Duodenal mucosa (tissue), 2 donors: ENCODE measurements around the gene NEURL1B.

ENCODE experiments used
- H3K27ac ChIP-seq: one replicate; pipeline ENCODE4 v1.7.0; 2013; ENCODE audit warnings: low read depth, low read length
- H3K27me3 ChIP-seq, 2 donors: one replicate each; pipeline ENCODE4 v1.7.0; 2013; ENCODE audit warnings: low read length in 2 of 2, control low read depth in 1 of 2; ENCODE audit not compliant: insufficient read depth in 2 of 2, control insufficient read depth in 1 of 2
- H3K36me3 ChIP-seq, 2 donors: one replicate each; pipeline ENCODE4 v1.7.0; 2013; ENCODE audit warnings: low read length in 2 of 2, control low read depth in 1 of 2; ENCODE audit not compliant: insufficient read depth in 2 of 2, control insufficient read depth in 1 of 2
- H3K4me1 ChIP-seq, 2 donors: one replicate each; pipeline ENCODE4 v1.7.0; 2013; ENCODE audit warnings: low read length in 2 of 2, control low read depth in 1 of 2; ENCODE audit not compliant: insufficient read depth in 2 of 2, control insufficient read depth in 1 of 2
- H3K4me3 ChIP-seq, 2 donors: one replicate each; pipeline ENCODE4 v1.7.0; 2013; ENCODE audit warnings: low read length in 2 of 2, low read depth in 1 of 2
- H3K9ac ChIP-seq, 2 donors: one replicate each; pipeline ENCODE4 v1.7.0; 2013; ENCODE audit warnings: low read length in 2 of 2, low read depth in 1 of 2
- H3K9me3 ChIP-seq, 2 donors: one replicate each; pipeline ENCODE4 v1.7.0; 2013; ENCODE audit warnings: low read length in 2 of 2, control low read depth in 1 of 2; ENCODE audit not compliant: control insufficient read depth in 1 of 2

The NEURL1B gene

GRCh38 chr5:172610643-172611042, 30.4 kb upstream of the NEURL1B start:
- no peaks in the 10 kb centered on the region for H3K4me1 ChIP-seq
- H3K27me3 ChIP-seq, result peaks cover 0 to 4% of the 10 kb centered on the region in 2 donors
- no peaks in the 10 kb centered on the region for H3K36me3 ChIP-seq
- H3K9me3 ChIP-seq, result no peaks in the 10 kb centered on the region
- no peak overlapping the region for H3K27ac ChIP-seq
- H3K4me3 ChIP-seq, result no peak overlapping the region
- no peak overlapping the region for H3K9ac ChIP-seq

GRCh38 chr5:172611913-172612312, 29.1 kb upstream of the NEURL1B start:
- H3K4me3 ChIP-seq, result no peak overlapping the region
- no peaks in the 10 kb centered on the region for H3K36me3 ChIP-seq
- no peak overlapping the region for H3K27ac ChIP-seq
- H3K9me3 ChIP-seq, result no peaks in the 10 kb centered on the region
- H3K9ac ChIP-seq, result no peak overlapping the region
- no peaks in the 10 kb centered on the region for H3K4me1 ChIP-seq
- H3K27me3 ChIP-seq, result peaks cover 0 to 4% of the 10 kb centered on the region in 2 donors

GRCh38 chr5:172612771-172613170, 28.3 kb upstream of the NEURL1B start:
- H3K27ac ChIP-seq, result no peak overlapping the region
- H3K9me3 ChIP-seq, result no peaks in the 10 kb centered on the region
- no peak overlapping the region for H3K4me3 ChIP-seq
- no peak overlapping the region for H3K9ac ChIP-seq
- no peaks in the 10 kb centered on the region for H3K4me1 ChIP-seq
- peaks cover 0 to 4% of the 10 kb centered on the region in 2 donors for H3K27me3 ChIP-seq
- H3K36me3 ChIP-seq, result no peaks in the 10 kb centered on the region

- no peak overlapping the region for H3K27ac ChIP-seq
- no peaks in the 10 kb centered on the region for H3K36me3 ChIP-seq
- no peaks in the 10 kb centered on the region for H3K9me3 ChIP-seq
- H3K27me3 ChIP-seq, result no peaks in the 10 kb centered on the region
- no peaks in the 10 kb centered on the region for H3K4me1 ChIP-seq
- H3K9ac ChIP-seq, result no peak overlapping the region
- H3K4me3 ChIP-seq, result no peak overlapping the region
These were observed 24.9 kb upstream of the NEURL1B start for GRCh38 chr5:172616136-172616535.

- Histone ChIP-seq H3K36me3 (no peaks in the 10 kb centered on the region), H3K27ac (no peak overlapping the region), H3K4me3 (no peak overlapping the region), H3K9ac (no peak overlapping the region), H3K27me3 (no peaks in the 10 kb centered on the region), H3K9me3 (no peaks in the 10 kb centered on the region), H3K4me1 (no peaks in the 10 kb centered on the region)
These were observed 24.3 kb upstream of the NEURL1B start for GRCh38 chr5:172616730-172617129.

- Histone ChIP-seq H3K9ac (no peak overlapping the region), H3K4me1 (peaks cover 0 to 9% of the 10 kb centered on the region in 2 donors), H3K4me3 (no peak overlapping the region), H3K9me3 (no peaks in the 10 kb centered on the region), H3K36me3 (no peaks in the 10 kb centered on the region), H3K27me3 (no peaks in the 10 kb centered on the region), H3K27ac (no peak overlapping the region)
These were observed 23.2 kb upstream of the NEURL1B start for GRCh38 chr5:172617817-172618216.

GRCh38 chr5:172618574-172619365, 22.3 kb upstream of the NEURL1B start:
- no peaks in the 10 kb centered on the region for H3K36me3 ChIP-seq
- peaks cover 0 to 13% of the 10 kb centered on the region in 2 donors for H3K4me1 ChIP-seq
- H3K9me3 ChIP-seq, result no peaks in the 10 kb centered on the region
- no peak overlapping the region for H3K4me3 ChIP-seq
- H3K27me3 ChIP-seq, result no peaks in the 10 kb centered on the region
- no peak overlapping the region for H3K27ac ChIP-seq
- no peak overlapping the region for H3K9ac ChIP-seq

- Histone ChIP-seq H3K9ac (no peak overlapping the region), H3K36me3 (no peaks in the 10 kb centered on the region), H3K4me3 (no peak overlapping the region), H3K9me3 (no peaks in the 10 kb centered on the region), H3K27me3 (no peaks in the 10 kb centered on the region), H3K4me1 (peaks cover 0 to 13% of the 10 kb centered on the region in 2 donors), H3K27ac (no peak overlapping the region)
These were observed 20.6 kb upstream of the NEURL1B start for GRCh38 chr5:172620506-172620905.

- Histone ChIP-seq H3K36me3 (no peaks in the 10 kb centered on the region), H3K4me3 (peak overlapping the region; percentile 9 to 31), H3K27ac (no peak overlapping the region), H3K9me3 (no peaks in the 10 kb centered on the region), H3K9ac (no peak overlapping the region), H3K4me1 (peaks cover 0 to 13% of the 10 kb centered on the region in 2 donors), H3K27me3 (no peaks in the 10 kb centered on the region)
These were observed 18.7 kb upstream of the NEURL1B start for GRCh38 chr5:172622091-172623046.
